D721Med (cell line): ENCODE data around the gene HTR6.

Source experiments
- DNase-seq: peaks from one replicate; pipeline ENCODE4 v3.0.0; 2011; ENCODE audit warnings: low spot score; ENCODE audit not compliant: insufficient read length
- FAIRE-seq: peaks from 2 replicates; lab custom pipeline; 2011; peaks lifted over from hg19 to GRCh38; lab: Jason Lieb, UNC
- CTCF ChIP-seq: IDR thresholded peaks from 2 replicates; pipeline ENCODE4 v1.5.1; 2012; ENCODE audit warnings: mild to moderate bottlenecking, control low read depth; ENCODE audit not compliant: insufficient read depth; ENCODE audit errors: missing control alignments

The HTR6 gene

GRCh38 chr1:19651141-19651737 lies 13.4 kb upstream of the HTR6 start:
- FAIRE-seq (no peak), DNase-seq (peak; percentile 74)
- peak; percentile 73 for TF ChIP-seq CTCF

GRCh38 chr1:19654386-19654785 lies 10.3 kb upstream of the HTR6 start:
- FAIRE-seq (no peak), DNase-seq (no peak)
- no peak for TF ChIP-seq CTCF

- no peak for TF ChIP-seq CTCF
- DNase-seq, result no peak
- no peak for FAIRE-seq
Measured at GRCh38 chr1:19654886-19655717, 9.6 kb upstream of the HTR6 start.

- TF ChIP-seq CTCF, result no peak
- DNase-seq, result no peak
- FAIRE-seq, result no peak
Measured at GRCh38 chr1:19655718-19656080, 9.0 kb upstream of the HTR6 start.

GRCh38 chr1:19656134-19656779 lies 8.4 kb upstream of the HTR6 start:
- no peak for TF ChIP-seq CTCF
- FAIRE-seq (no peak), DNase-seq (no peak)

GRCh38 chr1:19656780-19657466 lies 7.8 kb upstream of the HTR6 start:
- DNase-seq (no peak), FAIRE-seq (no peak)
- no peak for TF ChIP-seq CTCF
